Neural cell (in vitro differentiated cells): ENCODE data around the gene CYBRD1. TPM values are rescaled to one million over a fixed set of nuclear protein-coding genes. Genes with fewer than 3 reads are reported as not detected.

Experiments used
- H2AFZ ChIP-seq: fragments of 200-600, 300-800 bp; sonication (generic), shearing (Covaris generic); 2 replicates; pipeline ENCODE4 v1.6.0; 2014; ENCODE audit warnings: low read depth, mild to moderate bottlenecking, antibody characterized with exemption, low read length, moderate library complexity
- H3F3A ChIP-seq: fragments of 200-600 bp; shearing (Covaris generic); 2 replicates; pipeline ENCODE4 v1.6.1; 2016; ENCODE audit warnings: mild to moderate bottlenecking, moderate library complexity, mixed read lengths, antibody characterized with exemption, low read length; ENCODE audit not compliant: insufficient read depth, poor library complexity, severe bottlenecking
- H3K27ac ChIP-seq: fragments of 200-600, 300-800 bp; sonication (generic), shearing (Covaris generic); 2 replicates; pipeline ENCODE4 v1.5.1; 2014; ENCODE audit warnings: mild to moderate bottlenecking, low read length, moderate library complexity
- H3K27me3 ChIP-seq: fragments of 300-800, 200-600 bp; sonication (generic), shearing (Covaris generic); 2 replicates; pipeline ENCODE4 v1.6.0; 2014; ENCODE audit warnings: mild to moderate bottlenecking, low read depth, low read length, moderate library complexity; ENCODE audit not compliant: insufficient read depth
- H3K36me3 ChIP-seq: fragments of 300-800, 200-600 bp; sonication (generic), shearing (Covaris generic); 2 replicates; pipeline ENCODE4 v1.5.1; 2014; ENCODE audit warnings: mild to moderate bottlenecking, antibody characterized with exemption, low read length, moderate library complexity; ENCODE audit not compliant: insufficient read depth
- H3K4me2 ChIP-seq: fragments of 300-800, 200-600 bp; sonication (generic), shearing (Covaris generic); 2 replicates; pipeline ENCODE4 v1.6.0; 2014; ENCODE audit warnings: mild to moderate bottlenecking, low read length
- H3K4me3 ChIP-seq: fragments of 300-800, 200-600 bp; sonication (generic), shearing (Covaris generic); 2 replicates; pipeline ENCODE4 v1.5.1; 2014; ENCODE audit warnings: mild to moderate bottlenecking, low read length, moderate library complexity
- H3K79me2 ChIP-seq: fragments of 200-600 bp; shearing (Covaris generic); replicated peaks from 2 replicates; pipeline ENCODE4 v1.6.0; 2014; ENCODE audit warnings: mild to moderate bottlenecking, low read length, moderate library complexity; ENCODE audit not compliant: insufficient read depth
- H3K9ac ChIP-seq: fragments of 300-800, 200-600 bp; sonication (generic), shearing (Covaris generic); 2 replicates; pipeline ENCODE4 v1.6.1; 2016; ENCODE audit warnings: mild to moderate bottlenecking, low read length, mixed read lengths
- H3K9me2 ChIP-seq: fragments of 200-600 bp; shearing (Covaris generic); 2 replicates; pipeline ENCODE4 v1.6.1; 2016; ENCODE audit warnings: mild to moderate bottlenecking, low read length, mixed read lengths; ENCODE audit not compliant: insufficient read depth
- H3K9me3 ChIP-seq: fragments of 200-600, 300-800 bp; sonication (generic), shearing (Covaris generic); 2 replicates; pipeline ENCODE4 v1.6.1; 2016; ENCODE audit warnings: mild to moderate bottlenecking, mixed run types, low read length, moderate library complexity, mixed read lengths
- H4K20me1 ChIP-seq: fragments of 200-600 bp; shearing (Covaris generic); 2 replicates; pipeline ENCODE4 v1.6.1; 2016; ENCODE audit warnings: mild to moderate bottlenecking, mixed run types; ENCODE audit not compliant: insufficient read depth
- EP300 ChIP-seq: fragments of 450-650 bp; conservative IDR thresholded peaks from 2 replicates; pipeline ENCODE4 v1.6.1; 2014; ENCODE audit warnings: antibody characterized with exemption, mild to moderate bottlenecking, moderate library complexity; ENCODE audit not compliant: poor library complexity, severe bottlenecking
- EZH2 ChIP-seq: fragments of 200-600, 300-800 bp; shearing (Covaris generic), sonication (generic); IDR thresholded peaks from 2 replicates; pipeline ENCODE4 v1.6.1; 2014; ENCODE audit warnings: antibody characterized with exemption, low read length, borderline replicate concordance, mild to moderate bottlenecking; ENCODE audit not compliant: insufficient read depth, poor library complexity, severe bottlenecking
- MXI1 ChIP-seq: fragments of 450-650 bp; conservative IDR thresholded peaks from 2 replicates; pipeline ENCODE4 v1.6.1; 2014; ENCODE audit warnings: antibody characterized with exemption, mild to moderate bottlenecking; ENCODE audit not compliant: poor library complexity, severe bottlenecking
- POLR2AphosphoS5 ChIP-seq: IDR thresholded peaks from 2 replicates; pipeline ENCODE4 v1.6.1; 2012
- RAD21 ChIP-seq: fragments of 450-650 bp; conservative IDR thresholded peaks from 2 replicates; pipeline ENCODE4 v1.6.1; 2014; ENCODE audit warnings: antibody characterized with exemption, mild to moderate bottlenecking, moderate library complexity
- SMC3 ChIP-seq: fragments of 450-650 bp; conservative IDR thresholded peaks from 2 replicates; pipeline ENCODE4 v1.6.1; 2014; ENCODE audit warnings: antibody characterized with exemption, mild to moderate bottlenecking, moderate library complexity; ENCODE audit not compliant: poor library complexity
- TAF1 ChIP-seq: IDR thresholded peaks from 2 replicates; pipeline ENCODE4 v1.6.1; 2012; ENCODE audit warnings: low read depth
- polyA plus RNA-seq: library from polyadenylated mRNA; depleted of rRNA; stranded (reverse); fragments of >200 nt; gene quantifications from 2 replicates; pipeline ENCODE4 v1.2.3, GENCODE V29; 2014
- TF ChIP-seq, protein P1 (sequence below): IDR thresholded peaks from 2 replicates; pipeline ENCODE4 v1.6.1; 2012; ENCODE audit warnings: borderline replicate concordance
- TF ChIP-seq, protein P2 (sequence below): fragments of 450-650 bp; IDR thresholded peaks from 2 replicates; pipeline ENCODE4 v1.5.1; 2014; ENCODE audit warnings: antibody characterized with exemption, mild to moderate bottlenecking, moderate library complexity; ENCODE audit not compliant: poor library complexity, severe bottlenecking

Gene CYBRD1
- polyA plus RNA-seq, 1 donor from 2014 or later: 0.10 TPM

DNA sequence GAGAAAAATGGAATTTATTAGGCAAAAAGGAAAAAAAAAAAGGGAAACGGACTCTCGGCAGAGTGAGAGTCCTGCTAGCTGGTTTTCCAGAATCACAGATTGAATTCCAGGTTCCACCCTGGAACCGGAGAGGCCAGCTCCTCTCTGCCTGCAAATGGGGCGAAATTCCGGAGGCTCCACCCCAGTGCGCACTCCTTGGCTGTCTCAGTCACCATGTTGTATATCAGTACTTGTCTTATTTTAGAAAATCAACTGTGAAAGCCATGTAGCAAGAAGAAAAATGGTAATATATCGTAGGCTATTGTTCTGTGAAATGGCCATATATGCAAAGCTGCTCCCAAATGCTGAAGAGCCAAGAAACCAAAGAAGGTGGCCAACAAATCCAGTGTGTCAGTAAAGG lies 49.4 kb downstream of the CYBRD1 start:
- no peaks in the 10 kb centered on the region for H3K27me3 ChIP-seq
- H2AFZ ChIP-seq: no peak overlapping the region
- no peaks in the 10 kb centered on the region for H3K9me2 ChIP-seq
- no peak overlapping the region for H3K27ac ChIP-seq
- H3K4me2 ChIP-seq: no peak overlapping the region
- H3K4me3 ChIP-seq: no peak overlapping the region
- H3F3A ChIP-seq: no peaks in the 10 kb centered on the region
- H4K20me1 ChIP-seq: no peaks in the 10 kb centered on the region
- no peak overlapping the region for H3K9ac ChIP-seq
- no peaks in the 10 kb centered on the region for H3K79me2 ChIP-seq
- H3K9me3 ChIP-seq: no peaks in the 10 kb centered on the region
- TF ChIP-seq EZH2: no peak
- TF ChIP-seq MXI1: no peak
- TF ChIP-seq, protein P1, sequence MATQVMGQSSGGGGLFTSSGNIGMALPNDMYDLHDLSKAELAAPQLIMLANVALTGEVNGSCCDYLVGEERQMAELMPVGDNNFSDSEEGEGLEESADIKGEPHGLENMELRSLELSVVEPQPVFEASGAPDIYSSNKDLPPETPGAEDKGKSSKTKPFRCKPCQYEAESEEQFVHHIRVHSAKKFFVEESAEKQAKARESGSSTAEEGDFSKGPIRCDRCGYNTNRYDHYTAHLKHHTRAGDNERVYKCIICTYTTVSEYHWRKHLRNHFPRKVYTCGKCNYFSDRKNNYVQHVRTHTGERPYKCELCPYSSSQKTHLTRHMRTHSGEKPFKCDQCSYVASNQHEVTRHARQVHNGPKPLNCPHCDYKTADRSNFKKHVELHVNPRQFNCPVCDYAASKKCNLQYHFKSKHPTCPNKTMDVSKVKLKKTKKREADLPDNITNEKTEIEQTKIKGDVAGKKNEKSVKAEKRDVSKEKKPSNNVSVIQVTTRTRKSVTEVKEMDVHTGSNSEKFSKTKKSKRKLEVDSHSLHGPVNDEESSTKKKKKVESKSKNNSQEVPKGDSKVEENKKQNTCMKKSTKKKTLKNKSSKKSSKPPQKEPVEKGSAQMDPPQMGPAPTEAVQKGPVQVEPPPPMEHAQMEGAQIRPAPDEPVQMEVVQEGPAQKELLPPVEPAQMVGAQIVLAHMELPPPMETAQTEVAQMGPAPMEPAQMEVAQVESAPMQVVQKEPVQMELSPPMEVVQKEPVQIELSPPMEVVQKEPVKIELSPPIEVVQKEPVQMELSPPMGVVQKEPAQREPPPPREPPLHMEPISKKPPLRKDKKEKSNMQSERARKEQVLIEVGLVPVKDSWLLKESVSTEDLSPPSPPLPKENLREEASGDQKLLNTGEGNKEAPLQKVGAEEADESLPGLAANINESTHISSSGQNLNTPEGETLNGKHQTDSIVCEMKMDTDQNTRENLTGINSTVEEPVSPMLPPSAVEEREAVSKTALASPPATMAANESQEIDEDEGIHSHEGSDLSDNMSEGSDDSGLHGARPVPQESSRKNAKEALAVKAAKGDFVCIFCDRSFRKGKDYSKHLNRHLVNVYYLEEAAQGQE: no peak
- TF ChIP-seq, protein P2, sequence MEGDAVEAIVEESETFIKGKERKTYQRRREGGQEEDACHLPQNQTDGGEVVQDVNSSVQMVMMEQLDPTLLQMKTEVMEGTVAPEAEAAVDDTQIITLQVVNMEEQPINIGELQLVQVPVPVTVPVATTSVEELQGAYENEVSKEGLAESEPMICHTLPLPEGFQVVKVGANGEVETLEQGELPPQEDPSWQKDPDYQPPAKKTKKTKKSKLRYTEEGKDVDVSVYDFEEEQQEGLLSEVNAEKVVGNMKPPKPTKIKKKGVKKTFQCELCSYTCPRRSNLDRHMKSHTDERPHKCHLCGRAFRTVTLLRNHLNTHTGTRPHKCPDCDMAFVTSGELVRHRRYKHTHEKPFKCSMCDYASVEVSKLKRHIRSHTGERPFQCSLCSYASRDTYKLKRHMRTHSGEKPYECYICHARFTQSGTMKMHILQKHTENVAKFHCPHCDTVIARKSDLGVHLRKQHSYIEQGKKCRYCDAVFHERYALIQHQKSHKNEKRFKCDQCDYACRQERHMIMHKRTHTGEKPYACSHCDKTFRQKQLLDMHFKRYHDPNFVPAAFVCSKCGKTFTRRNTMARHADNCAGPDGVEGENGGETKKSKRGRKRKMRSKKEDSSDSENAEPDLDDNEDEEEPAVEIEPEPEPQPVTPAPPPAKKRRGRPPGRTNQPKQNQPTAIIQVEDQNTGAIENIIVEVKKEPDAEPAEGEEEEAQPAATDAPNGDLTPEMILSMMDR: no peak
- TF ChIP-seq POLR2AphosphoS5: no peak
- no peak for TF ChIP-seq RAD21
- no peak for TF ChIP-seq TAF1
- TF ChIP-seq EP300: no peak
- no peak for TF ChIP-seq SMC3
- H3K36me3 ChIP-seq: no peaks in the 10 kb centered on the region

DNA sequence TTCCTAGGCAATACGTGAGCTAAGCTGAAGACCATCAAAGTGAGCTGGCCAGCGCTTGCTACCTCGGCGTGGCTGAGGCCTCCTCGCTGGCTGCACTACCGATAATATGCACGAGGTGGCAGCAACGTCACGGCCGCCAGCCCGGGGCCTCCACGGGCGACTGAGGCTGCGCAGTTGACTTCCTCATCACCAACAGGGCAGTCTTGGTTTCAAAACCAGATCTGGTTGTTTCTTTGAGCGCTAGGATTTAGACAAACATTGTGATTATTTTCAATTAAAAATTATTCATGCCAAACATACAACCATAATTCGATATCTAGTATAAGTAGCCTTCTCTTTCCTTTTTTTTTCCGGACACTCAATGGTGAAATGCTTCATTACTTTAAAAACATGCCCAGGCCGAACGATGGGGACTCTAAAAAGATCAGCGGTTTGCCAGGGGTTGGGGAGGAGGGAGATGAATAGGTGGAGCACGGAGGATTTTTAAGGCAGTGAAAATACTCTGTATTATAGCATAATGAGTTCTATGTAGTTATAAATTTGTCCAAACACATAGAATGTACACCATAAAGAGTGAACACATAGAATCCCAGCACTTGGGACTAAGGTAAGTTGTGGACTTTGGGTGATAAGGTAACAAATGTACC lies 52.0 kb downstream of the CYBRD1 start:
- Histone ChIP-seq H3K79me2 (no peaks in the 10 kb centered on the region), H3K27ac (no peak overlapping the region), H3K9me2 (no peaks in the 10 kb centered on the region), H3K27me3 (no peaks in the 10 kb centered on the region), H3K4me2 (no peak overlapping the region), H2AFZ (no peak overlapping the region), H3F3A (no peaks in the 10 kb centered on the region), H3K9me3 (no peaks in the 10 kb centered on the region), H3K36me3 (no peaks in the 10 kb centered on the region), H4K20me1 (no peaks in the 10 kb centered on the region), H3K4me3 (no peak overlapping the region), H3K9ac (no peak overlapping the region)
- TF ChIP-seq, protein P1: no peak
- TF ChIP-seq SMC3: peak; percentile 87
- peak; percentile 91 for TF ChIP-seq RAD21
- TF ChIP-seq, protein P2: peak; percentile 90
